ENCODE results near the gene ITIH3. TPM values are rescaled to one million over a fixed set of nuclear protein-coding genes. Genes with fewer than 3 reads are reported as not detected.

The ITIH3 gene
- total and polyA plus RNA-seq, 10 of the 15 experiments (the other 5 are each of a cell fraction or from before 2014, with no cell fraction given): 0.07 to 0.17 (median 0.15) TPM; not detected in 7

DNA sequence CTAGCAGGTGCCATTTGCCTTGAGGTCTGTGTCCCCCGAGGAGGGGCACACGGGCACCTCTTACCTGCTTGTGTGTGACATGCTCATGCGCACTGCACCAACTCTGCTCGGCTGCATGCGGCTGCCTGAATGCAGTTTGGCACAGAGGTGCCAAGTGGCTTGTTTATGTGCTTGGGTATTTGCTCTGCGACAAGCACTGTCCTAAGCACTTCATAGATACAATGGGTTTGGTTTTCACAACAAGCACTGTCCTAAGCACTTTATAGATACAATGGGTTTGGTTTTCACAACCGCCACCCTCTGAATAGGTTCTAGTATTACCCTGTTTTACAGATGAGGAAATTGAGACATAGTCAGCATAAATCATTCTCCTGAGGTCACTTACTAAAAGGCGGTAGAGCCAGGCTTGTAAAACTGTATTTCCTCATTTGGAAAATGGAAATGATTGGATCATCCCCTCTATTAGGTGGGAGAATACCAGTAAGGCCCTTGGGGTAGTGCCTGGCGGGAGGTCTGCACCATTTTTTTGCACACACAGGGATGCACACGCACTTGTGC, 35.4 kb downstream of the ITIH3 start:
- no peaks in the 10 kb centered on the region; a peak in 2 of 4 replicates for H3K36me3 ChIP-seq (ENCODE audit: control insufficient read depth in 2 of 2, insufficient read depth in 2 of 2, low read length in 1 of 2)
- BruUV-seq (replicated peaks): no TSS peak
- H3K9ac ChIP-seq (ENCODE audit: control insufficient read depth, insufficient read depth, low read length): no peak overlapping the region
- no peaks in the 10 kb centered on the region for H4K20me1 ChIP-seq (ENCODE audit: control insufficient read depth, insufficient read depth)
- no peak overlapping the region for H2AFZ ChIP-seq (ENCODE audit: control insufficient read depth, low read depth, low read length)
- ChIA-PET RAD21 (ENCODE audit: unreplicated experiment) (no interaction called here), POLR2A (no interaction called here), CTCF (interaction anchor here (1.6 kb wide), 1 partner anchor 9 kb away, joined by 5 read pairs; no protein-coding TSS in a partner anchor), SMC1A (ENCODE audit: uncharacterized antibody, unreplicated experiment) (no interaction called here)
- intact Hi-C loops (cut with micrococcal nuclease; ENCODE audit: unreplicated experiment): no loop called here
- in situ Hi-C loops (cut with MboI): no loop called here
- ATAC-seq: no peak
- H3K27me3 ChIP-seq (replicated peaks in 1 of 2; ENCODE audit: control insufficient read depth in 2 of 2, insufficient read depth in 2 of 2, low read length in 1 of 2): no peaks in the 10 kb centered on the region
- no peak overlapping the region for H3K27ac ChIP-seq (ENCODE audit: control insufficient read depth, insufficient read depth)
- no peaks in the 10 kb centered on the region for H3K79me2 ChIP-seq (ENCODE audit: control insufficient read depth, insufficient read depth, low read length)
- 77% methylated on average over 10 of the region's 10 CpGs for WGBS (ENCODE audit: insufficient coverage, insufficient replicate concordance, low lambda C conversion rate, missing lambda C conversion rate)
- TF ChIP-seq, protein P1, sequence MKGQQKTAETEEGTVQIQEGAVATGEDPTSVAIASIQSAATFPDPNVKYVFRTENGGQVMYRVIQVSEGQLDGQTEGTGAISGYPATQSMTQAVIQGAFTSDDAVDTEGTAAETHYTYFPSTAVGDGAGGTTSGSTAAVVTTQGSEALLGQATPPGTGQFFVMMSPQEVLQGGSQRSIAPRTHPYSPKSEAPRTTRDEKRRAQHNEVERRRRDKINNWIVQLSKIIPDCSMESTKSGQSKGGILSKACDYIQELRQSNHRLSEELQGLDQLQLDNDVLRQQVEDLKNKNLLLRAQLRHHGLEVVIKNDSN (IDR thresholded peaks at IDR 0.05; ENCODE audit: borderline replicate concordance, extremely low read length, insufficient read depth, low read depth, low read length): no peak
- TF ChIP-seq HDAC2 (IDR thresholded peaks at IDR 0.05) (no peak), NR2F1 (conservative IDR thresholded peaks at IDR 0.05) (no peak), ZNF207 (IDR thresholded peaks at IDR 0.05; ENCODE audit: borderline replicate concordance) (no peak), SP1 (IDR thresholded peaks at IDR 0.05; ENCODE audit: low read depth, low read length) (no peak), ZBED1 (IDR thresholded peaks at IDR 0.05; ENCODE audit: borderline replicate concordance) (no peak), NFIC (IDR thresholded peaks at IDR 0.05; ENCODE audit: low read depth, low read length) (no peak), SPI1 (IDR thresholded peaks at IDR 0.05; ENCODE audit: borderline replicate concordance, insufficient read depth, low read depth, low read length) (no peak), SUZ12 (IDR thresholded peaks at IDR 0.05; ENCODE audit: unreplicated experiment) (no peak), NFXL1 (IDR thresholded peaks at IDR 0.05; ENCODE audit: borderline replicate concordance) (no peak), GATAD2B (conservative IDR thresholded peaks at IDR 0.05; ENCODE audit: low read depth) (no peak)
- TF ChIP-seq, protein P2, sequence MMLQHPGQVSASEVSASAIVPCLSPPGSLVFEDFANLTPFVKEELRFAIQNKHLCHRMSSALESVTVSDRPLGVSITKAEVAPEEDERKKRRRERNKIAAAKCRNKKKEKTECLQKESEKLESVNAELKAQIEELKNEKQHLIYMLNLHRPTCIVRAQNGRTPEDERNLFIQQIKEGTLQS (IDR thresholded peaks at IDR 0.05; ENCODE audit: borderline replicate concordance, extremely low read depth, low read depth, low read length): no peak
- TF ChIP-seq, protein P3, sequence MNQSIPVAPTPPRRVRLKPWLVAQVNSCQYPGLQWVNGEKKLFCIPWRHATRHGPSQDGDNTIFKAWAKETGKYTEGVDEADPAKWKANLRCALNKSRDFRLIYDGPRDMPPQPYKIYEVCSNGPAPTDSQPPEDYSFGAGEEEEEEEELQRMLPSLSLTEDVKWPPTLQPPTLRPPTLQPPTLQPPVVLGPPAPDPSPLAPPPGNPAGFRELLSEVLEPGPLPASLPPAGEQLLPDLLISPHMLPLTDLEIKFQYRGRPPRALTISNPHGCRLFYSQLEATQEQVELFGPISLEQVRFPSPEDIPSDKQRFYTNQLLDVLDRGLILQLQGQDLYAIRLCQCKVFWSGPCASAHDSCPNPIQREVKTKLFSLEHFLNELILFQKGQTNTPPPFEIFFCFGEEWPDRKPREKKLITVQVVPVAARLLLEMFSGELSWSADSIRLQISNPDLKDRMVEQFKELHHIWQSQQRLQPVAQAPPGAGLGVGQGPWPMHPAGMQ (IDR thresholded peaks at IDR 0.05; ENCODE audit: borderline replicate concordance): no peak
- TF ChIP-seq, protein P4, sequence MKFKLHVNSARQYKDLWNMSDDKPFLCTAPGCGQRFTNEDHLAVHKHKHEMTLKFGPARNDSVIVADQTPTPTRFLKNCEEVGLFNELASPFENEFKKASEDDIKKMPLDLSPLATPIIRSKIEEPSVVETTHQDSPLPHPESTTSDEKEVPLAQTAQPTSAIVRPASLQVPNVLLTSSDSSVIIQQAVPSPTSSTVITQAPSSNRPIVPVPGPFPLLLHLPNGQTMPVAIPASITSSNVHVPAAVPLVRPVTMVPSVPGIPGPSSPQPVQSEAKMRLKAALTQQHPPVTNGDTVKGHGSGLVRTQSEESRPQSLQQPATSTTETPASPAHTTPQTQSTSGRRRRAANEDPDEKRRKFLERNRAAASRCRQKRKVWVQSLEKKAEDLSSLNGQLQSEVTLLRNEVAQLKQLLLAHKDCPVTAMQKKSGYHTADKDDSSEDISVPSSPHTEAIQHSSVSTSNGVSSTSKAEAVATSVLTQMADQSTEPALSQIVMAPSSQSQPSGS (IDR thresholded peaks at IDR 0.05; ENCODE audit: low read length): no peak
- no peak overlapping the region for H3K4me2 ChIP-seq (ENCODE audit: control insufficient read depth, insufficient read depth)
- H3K4me3 ChIP-seq: no peak overlapping the region
- no peak for FAIRE-seq
- H3K4me1 ChIP-seq (ENCODE audit: control insufficient read depth, insufficient read depth, low read length): no peaks in the 10 kb centered on the region
- no peaks in the 10 kb centered on the region for H3K9me3 ChIP-seq (replicated peaks; ENCODE audit: control insufficient read depth, insufficient read depth, low read length)
- no peak for DNase-seq (ENCODE audit: low read depth, low spot score)
